Measurements from ENCODE around the gene PROCA1.

PROCA1 gene

DNA sequence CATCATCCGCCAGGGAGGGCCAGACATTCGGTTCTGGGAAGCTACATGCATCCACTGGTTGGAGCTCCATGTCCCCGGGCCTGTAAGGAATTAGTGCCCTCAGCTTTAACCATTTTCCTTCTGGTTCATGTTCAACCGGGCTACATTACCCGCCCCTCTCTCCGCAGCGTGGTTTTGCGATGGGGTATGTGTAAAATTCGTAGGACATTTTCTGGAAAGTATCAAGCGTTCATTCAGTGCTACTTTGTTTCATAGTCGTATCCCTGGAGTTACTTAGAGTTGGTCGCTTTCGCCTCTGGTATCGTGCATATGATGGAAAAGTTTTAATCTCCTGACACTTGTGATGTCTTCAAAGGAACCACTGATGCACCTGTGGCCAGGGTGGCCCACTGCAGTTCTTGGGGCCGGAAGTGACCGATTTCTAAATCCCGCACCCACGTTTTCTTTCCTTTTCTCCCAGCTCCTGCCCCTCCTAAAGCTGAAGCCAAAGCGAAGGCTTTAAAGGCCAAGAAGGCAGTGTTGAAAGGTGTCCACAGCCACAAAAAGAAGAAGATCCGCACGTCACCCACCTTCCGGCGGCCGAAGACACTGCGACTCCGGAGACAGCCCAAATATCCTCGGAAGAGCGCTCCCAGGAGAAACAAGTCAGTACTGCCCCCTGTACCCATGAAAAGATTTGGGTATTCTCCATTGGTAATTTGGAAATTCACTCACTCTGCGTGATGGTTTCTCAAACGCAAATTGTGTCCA lies 8.7 kb upstream of the PROCA1 start:
- Histone ChIP-seq H3K27me3 (ENCODE audit: insufficient read depth, insufficient read length) (no peaks in the 10 kb centered on the region), H3K9ac (ENCODE audit: insufficient read length, low read depth) (peak overlapping the region; percentile 99), H3K36me3 (ENCODE audit: insufficient read depth, insufficient read length, low read length) (peaks cover 58% of the 10 kb centered on the region), H3K9me3 (ENCODE audit: insufficient read depth, low read length) (no peaks in the 10 kb centered on the region), H3K4me1 (ENCODE audit: insufficient read depth, insufficient read length) (peaks cover 12% of the 10 kb centered on the region), H3K4me3 (ENCODE audit: insufficient read length, low read depth) (peak overlapping the region; percentile 93)
- TF ChIP-seq ZNF274 (IDR thresholded peaks at IDR 0.05; ENCODE audit: low read depth, low read length) (no peak), YY1 (IDR thresholded peaks at IDR 0.05; ENCODE audit: insufficient read depth, insufficient read length) (no peak), SUZ12 (IDR thresholded peaks at IDR 0.05; ENCODE audit: extremely low read depth, insufficient read depth, insufficient read length) (no peak)
- no peak for DNase-seq (ENCODE audit: low read depth, low spot score)

- no peak for TF ChIP-seq ZNF274 (IDR thresholded peaks at IDR 0.05; ENCODE audit: low read depth, low read length)
- no peak for TF ChIP-seq YY1 (IDR thresholded peaks at IDR 0.05; ENCODE audit: insufficient read depth, insufficient read length)
- TF ChIP-seq SUZ12 (IDR thresholded peaks at IDR 0.05; ENCODE audit: extremely low read depth, insufficient read depth, insufficient read length): no peak
Observed at GRCh38 chr17:28719021-28719433, 7.3 kb upstream of the PROCA1 start.

GRCh38 chr17:28718333-28719020 lies 6.8 kb upstream of the PROCA1 start:
- no peak for DNase-seq (ENCODE audit: low read depth, low spot score)
- Histone ChIP-seq H3K9me3 (ENCODE audit: insufficient read depth, low read length) (no peaks in the 10 kb centered on the region), H3K36me3 (ENCODE audit: insufficient read depth, insufficient read length, low read length) (peaks cover 62% of the 10 kb centered on the region), H3K27me3 (ENCODE audit: insufficient read depth, insufficient read length) (no peaks in the 10 kb centered on the region), H3K4me3 (ENCODE audit: insufficient read length, low read depth) (peak overlapping the region; percentile 52), H3K9ac (ENCODE audit: insufficient read length, low read depth) (peak overlapping the region; percentile 93), H3K4me1 (ENCODE audit: insufficient read depth, insufficient read length) (peaks cover 18% of the 10 kb centered on the region)
- TF ChIP-seq SUZ12 (IDR thresholded peaks at IDR 0.05; ENCODE audit: extremely low read depth, insufficient read depth, insufficient read length) (no peak), ZNF274 (IDR thresholded peaks at IDR 0.05; ENCODE audit: low read depth, low read length) (no peak), YY1 (IDR thresholded peaks at IDR 0.05; ENCODE audit: insufficient read depth, insufficient read length) (no peak)

More at GRCh38 chr17:28719021-28719433, 7.3 kb upstream of the PROCA1 start:
- H3K27me3 ChIP-seq (ENCODE audit: insufficient read depth, insufficient read length): no peaks in the 10 kb centered on the region
- peak overlapping the region; percentile 93 for H3K9ac ChIP-seq (ENCODE audit: insufficient read length, low read depth)
- DNase-seq (ENCODE audit: low read depth, low spot score): no peak
- no peaks in the 10 kb centered on the region for H3K9me3 ChIP-seq (ENCODE audit: insufficient read depth, low read length)
- peaks cover 65% of the 10 kb centered on the region for H3K36me3 ChIP-seq (ENCODE audit: insufficient read depth, insufficient read length, low read length)
- peaks cover 18% of the 10 kb centered on the region for H3K4me1 ChIP-seq (ENCODE audit: insufficient read depth, insufficient read length)
- H3K4me3 ChIP-seq (ENCODE audit: insufficient read length, low read depth): peak overlapping the region; percentile 52

GRCh38 chr17:28717578-28718332 lies 6.1 kb upstream of the PROCA1 start, which contains the start of gene RAB34:
Gene RAB34 (minus strand): TSS chr17:28717868. CDS start chr17:28717266, 602 bp downstream.
- peaks cover 18% of the 10 kb centered on the region for H3K4me1 ChIP-seq (ENCODE audit: insufficient read depth, insufficient read length)
- H3K9me3 ChIP-seq (ENCODE audit: insufficient read depth, low read length): no peaks in the 10 kb centered on the region
- peak; percentile 82 for DNase-seq (ENCODE audit: low read depth, low spot score)
- H3K4me3 ChIP-seq (ENCODE audit: insufficient read length, low read depth): peak within 1 kb of the TSS; percentile 79
- H3K9ac ChIP-seq (ENCODE audit: insufficient read length, low read depth): peak within 1 kb of the TSS; percentile 93
- TF ChIP-seq ZNF274 (IDR thresholded peaks at IDR 0.05; ENCODE audit: low read depth, low read length): no peak
- no peak for TF ChIP-seq SUZ12 (IDR thresholded peaks at IDR 0.05; ENCODE audit: extremely low read depth, insufficient read depth, insufficient read length)
- TF ChIP-seq YY1 (IDR thresholded peaks at IDR 0.05; ENCODE audit: insufficient read depth, insufficient read length): no peak
- peaks cover 59% of the 10 kb centered on the region for H3K36me3 ChIP-seq (ENCODE audit: insufficient read depth, insufficient read length, low read length)
- no peaks in the 10 kb centered on the region for H3K27me3 ChIP-seq (ENCODE audit: insufficient read depth, insufficient read length)

- H3K9me3 ChIP-seq (ENCODE audit: insufficient read depth, low read length): no peaks in the 10 kb centered on the region
- peak overlapping the region; percentile 79 for H3K4me3 ChIP-seq (ENCODE audit: insufficient read length, low read depth)
- no peak for TF ChIP-seq SUZ12 (IDR thresholded peaks at IDR 0.05; ENCODE audit: extremely low read depth, insufficient read depth, insufficient read length)
- no peak for TF ChIP-seq YY1 (IDR thresholded peaks at IDR 0.05; ENCODE audit: insufficient read depth, insufficient read length)
- TF ChIP-seq ZNF274 (IDR thresholded peaks at IDR 0.05; ENCODE audit: low read depth, low read length): no peak
- no peaks in the 10 kb centered on the region for H3K27me3 ChIP-seq (ENCODE audit: insufficient read depth, insufficient read length)
- DNase-seq (ENCODE audit: low read depth, low spot score): no peak
- H3K9ac ChIP-seq (ENCODE audit: insufficient read length, low read depth): peak overlapping the region; percentile 88
- H3K4me1 ChIP-seq (ENCODE audit: insufficient read depth, insufficient read length): peaks cover 16% of the 10 kb centered on the region
- H3K36me3 ChIP-seq (ENCODE audit: insufficient read depth, insufficient read length, low read length): peaks cover 56% of the 10 kb centered on the region
Observed at GRCh38 chr17:28716740-28717577, 5.3 kb upstream of the PROCA1 start.

- Histone ChIP-seq H3K9ac (ENCODE audit: insufficient read length, low read depth) (peak overlapping the region; percentile 17), H3K4me1 (ENCODE audit: insufficient read depth, insufficient read length) (peaks cover 16% of the 10 kb centered on the region), H3K36me3 (ENCODE audit: insufficient read depth, insufficient read length, low read length) (peaks cover 39% of the 10 kb centered on the region), H3K4me3 (ENCODE audit: insufficient read length, low read depth) (no peak overlapping the region), H3K27me3 (ENCODE audit: insufficient read depth, insufficient read length) (no peaks in the 10 kb centered on the region), H3K9me3 (ENCODE audit: insufficient read depth, low read length) (no peaks in the 10 kb centered on the region)
- TF ChIP-seq SUZ12 (IDR thresholded peaks at IDR 0.05; ENCODE audit: extremely low read depth, insufficient read depth, insufficient read length) (no peak), ZNF274 (IDR thresholded peaks at IDR 0.05; ENCODE audit: low read depth, low read length) (no peak), YY1 (IDR thresholded peaks at IDR 0.05; ENCODE audit: insufficient read depth, insufficient read length) (no peak)
- DNase-seq (ENCODE audit: low read depth, low spot score): no peak
Observed at GRCh38 chr17:28715217-28715616, 3.5 kb upstream of the PROCA1 start.

Data from NT2/D1 (cell line).